Mesenchymal stem cell (in vitro differentiated cells and primary cell): ENCODE results near the gene CACNA2D3.

Experiments
- DNase-seq: peaks from one replicate; pipeline ENCODE4 v3.0.0-alpha.2; 2013
- H2AFZ ChIP-seq: one replicate; pipeline ENCODE4 v1.6.1; 2013; ENCODE audit warnings: low read depth, mild to moderate bottlenecking, control low read depth, inconsistent platforms, low read length, moderate library complexity
- H2AK5ac ChIP-seq: 2 replicates; pipeline ENCODE4 v1.6.1; 2013; ENCODE audit warnings: low read length, moderate library complexity, mild to moderate bottlenecking, inconsistent platforms; ENCODE audit not compliant: severe bottlenecking
- H2BK120ac ChIP-seq: one replicate; pipeline ENCODE4 v1.6.1; 2013; ENCODE audit warnings: low read depth, mild to moderate bottlenecking, inconsistent platforms, low read length, moderate library complexity
- H2BK12ac ChIP-seq, 2 experiments: one replicate each; pipeline ENCODE4 v1.6.1; 2013; ENCODE audit warnings: inconsistent platforms in 2 of 2, low read length in 2 of 2, mild to moderate bottlenecking in 2 of 2, moderate library complexity in 2 of 2, control low read depth in 1 of 2
- H2BK15ac ChIP-seq: one replicate; pipeline ENCODE4 v1.6.1; 2013; ENCODE audit warnings: mild to moderate bottlenecking, low read depth, inconsistent platforms; ENCODE audit not compliant: poor library complexity, severe bottlenecking
- H2BK5ac ChIP-seq: 2 replicates; pipeline ENCODE4 v1.6.1; 2013; ENCODE audit warnings: low read depth, mild to moderate bottlenecking, low read length, control low read depth, inconsistent platforms; ENCODE audit not compliant: poor library complexity, severe bottlenecking
- H3K14ac ChIP-seq, 2 experiments: one replicate each; pipeline ENCODE4 v1.6.1; 2013; ENCODE audit warnings: inconsistent platforms in 2 of 2, low read length in 2 of 2, control low read depth in 1 of 2, mild to moderate bottlenecking in 1 of 2, moderate library complexity in 1 of 2
- H3K18ac ChIP-seq, 2 experiments: one replicate each; pipeline ENCODE4 v1.6.1; 2013; ENCODE audit warnings: inconsistent platforms in 2 of 2, low read length in 2 of 2, control low read depth in 1 of 2, low read depth in 1 of 2, mild to moderate bottlenecking in 1 of 2
- H3K23ac ChIP-seq, 2 experiments: one replicate each; pipeline ENCODE4 v1.6.1; 2013; ENCODE audit warnings: inconsistent platforms in 2 of 2, low read length in 2 of 2, mild to moderate bottlenecking in 2 of 2, moderate library complexity in 2 of 2, control low read depth in 1 of 2
- H3K27ac ChIP-seq: 2 replicates; pipeline ENCODE4 v1.5.1; 2013; ENCODE audit warnings: mild to moderate bottlenecking, moderate library complexity, low read length, control low read depth, inconsistent platforms; ENCODE audit not compliant: poor library complexity, severe bottlenecking
- H3K27me3 ChIP-seq, 2 experiments: 2 replicates each; pipeline versions ENCODE4 v1.6.1 to v1.7.0; 2013; ENCODE audit warnings: low read length in 2 of 2, mild to moderate bottlenecking in 2 of 2, moderate library complexity in 2 of 2, control low read depth in 1 of 2, inconsistent platforms in 1 of 2; ENCODE audit not compliant: control insufficient read depth in 1 of 2, insufficient read depth in 1 of 2
- H3K36me3 ChIP-seq, 2 experiments: 2 replicates each; pipeline versions ENCODE4 v1.6.1 to v1.7.0; 2013; ENCODE audit warnings: low read length in 2 of 2, control low read depth in 1 of 2, inconsistent platforms in 1 of 2, low read depth in 1 of 2, mild to moderate bottlenecking in 1 of 2; ENCODE audit not compliant: insufficient read depth in 2 of 2, control insufficient read depth in 1 of 2
- H3K4ac ChIP-seq, 2 experiments: one replicate each; pipeline ENCODE4 v1.6.1; 2013; ENCODE audit warnings: inconsistent platforms in 2 of 2, low read length in 2 of 2, mild to moderate bottlenecking in 2 of 2, moderate library complexity in 2 of 2, control low read depth in 1 of 2, low read depth in 1 of 2
- H3K4me1 ChIP-seq: 2 replicates; pipeline ENCODE4 v1.6.1; 2013; ENCODE audit warnings: low read depth, low read length, control low read depth; ENCODE audit not compliant: control insufficient read depth, insufficient read depth
- H3K4me2 ChIP-seq: 2 replicates; pipeline ENCODE4 v1.6.1; 2013; ENCODE audit warnings: low read length, mild to moderate bottlenecking, inconsistent platforms; ENCODE audit not compliant: poor library complexity, severe bottlenecking
- H3K4me3 ChIP-seq, 2 experiments: 2 replicates each; pipeline versions ENCODE4 v1.5.1 to v1.7.0; 2013; ENCODE audit warnings: low read length in 2 of 2, mild to moderate bottlenecking in 2 of 2, control low read depth in 1 of 2, low read depth in 1 of 2; ENCODE audit not compliant: insufficient read depth in 1 of 2
- H3K79me1 ChIP-seq: replicated peaks from 2 replicates; pipeline ENCODE4 v1.6.1; 2013; ENCODE audit warnings: mild to moderate bottlenecking, control low read depth, low read length, inconsistent platforms; ENCODE audit not compliant: poor library complexity, severe bottlenecking
- H3K9ac ChIP-seq: 2 replicates; pipeline ENCODE4 v1.7.0; 2013; ENCODE audit warnings: mild to moderate bottlenecking, low read length, moderate library complexity
- H3K9me3 ChIP-seq: 2 replicates; pipeline ENCODE4 v1.7.0; 2013; ENCODE audit warnings: mild to moderate bottlenecking, low read length; ENCODE audit not compliant: control insufficient read depth
- H4K8ac ChIP-seq: one replicate; pipeline ENCODE4 v1.6.1; 2013; ENCODE audit warnings: inconsistent platforms, mild to moderate bottlenecking, low read length, moderate library complexity
- H4K91ac ChIP-seq: one replicate; pipeline ENCODE4 v1.6.1; 2013; ENCODE audit warnings: mild to moderate bottlenecking, low read length, inconsistent platforms
- WGBS: methylation state at CpG from one replicate; pipeline ENCODE4 v1.1.7; 2013; ENCODE audit warnings: mixed read lengths; 5-methylcytosine and 5-hydroxymethylcytosine counted together

Gene CACNA2D3

GRCh38 chr3:54083921-54084320 lies 38.4 kb upstream of the CACNA2D3 start:
- H3K9me3 ChIP-seq = no peaks in the 10 kb centered on the region
- no peak overlapping the region for H3K4me2 ChIP-seq
- H3K14ac ChIP-seq = no peak overlapping the region
- no peak overlapping the region for H2BK5ac ChIP-seq
- no peak overlapping the region for H4K91ac ChIP-seq
- no peak overlapping the region for H3K9ac ChIP-seq
- no peak overlapping the region for H2AFZ ChIP-seq
- no peak overlapping the region for H2AK5ac ChIP-seq
- no peak overlapping the region for H3K23ac ChIP-seq
- H3K4me1 ChIP-seq = peaks cover 2% of the 10 kb centered on the region
- WGBS = 68% methylated on average over 3 of the region's 4 CpGs
- no peak overlapping the region for H4K8ac ChIP-seq
- no peaks in the 10 kb centered on the region for H3K79me1 ChIP-seq
- peaks cover 17 to 55% of the 10 kb centered on the region in 2 experiments for H3K27me3 ChIP-seq
- no peak overlapping the region for H3K4me3 ChIP-seq
- H3K36me3 ChIP-seq = no peaks in the 10 kb centered on the region
- H2BK15ac ChIP-seq = no peak overlapping the region
- no peak for DNase-seq
- no peak overlapping the region for H2BK12ac ChIP-seq
- no peak overlapping the region for H2BK120ac ChIP-seq
- no peak overlapping the region for H3K4ac ChIP-seq
- no peak overlapping the region for H3K18ac ChIP-seq
- no peak overlapping the region for H3K27ac ChIP-seq

- no peak overlapping the region for H2BK15ac ChIP-seq
- H3K4me2 ChIP-seq = no peak overlapping the region
- H2AFZ ChIP-seq = no peak overlapping the region
- no peak overlapping the region for H3K23ac ChIP-seq
- H3K4ac ChIP-seq = no peak overlapping the region
- no peaks in the 10 kb centered on the region for H3K9me3 ChIP-seq
- no peaks in the 10 kb centered on the region for H3K36me3 ChIP-seq
- H3K27ac ChIP-seq = no peak overlapping the region
- no peak overlapping the region for H3K18ac ChIP-seq
- no peak overlapping the region for H3K14ac ChIP-seq
- H3K79me1 ChIP-seq = no peaks in the 10 kb centered on the region
- H3K4me3 ChIP-seq = no peak overlapping the region
- H3K4me1 ChIP-seq = peaks cover 2% of the 10 kb centered on the region
- H3K9ac ChIP-seq = no peak overlapping the region
- WGBS = 58% methylated on average over 4 of the region's 6 CpGs
- no peak overlapping the region for H2BK12ac ChIP-seq
- no peak overlapping the region for H2BK5ac ChIP-seq
- H4K8ac ChIP-seq = no peak overlapping the region
- H2AK5ac ChIP-seq = no peak overlapping the region
- peaks cover 17 to 43% of the 10 kb centered on the region in 2 experiments for H3K27me3 ChIP-seq
- DNase-seq = no peak
- H4K91ac ChIP-seq = no peak overlapping the region
- H2BK120ac ChIP-seq = no peak overlapping the region
These were observed 36.4 kb upstream of the CACNA2D3 start for GRCh38 chr3:54085936-54086335.

GRCh38 chr3:54086652-54087405 lies 35.5 kb upstream of the CACNA2D3 start:
- H3K14ac ChIP-seq = no peak overlapping the region
- no peak overlapping the region for H4K91ac ChIP-seq
- no peak overlapping the region for H2BK5ac ChIP-seq
- H4K8ac ChIP-seq = no peak overlapping the region
- H3K4me3 ChIP-seq = no peak overlapping the region
- WGBS = 77% methylated on average over 8 of the region's 8 CpGs
- no peak overlapping the region for H3K4ac ChIP-seq
- no peak overlapping the region for H3K4me2 ChIP-seq
- H3K9ac ChIP-seq = no peak overlapping the region
- no peak overlapping the region for H2AK5ac ChIP-seq
- H3K27me3 ChIP-seq = peaks cover 17 to 43% of the 10 kb centered on the region in 2 experiments
- H3K9me3 ChIP-seq = no peaks in the 10 kb centered on the region
- no peak for DNase-seq
- no peak overlapping the region for H2BK15ac ChIP-seq
- H3K18ac ChIP-seq = no peak overlapping the region
- H2BK120ac ChIP-seq = no peak overlapping the region
- no peak overlapping the region for H2AFZ ChIP-seq
- no peaks in the 10 kb centered on the region for H3K36me3 ChIP-seq
- H3K27ac ChIP-seq = no peak overlapping the region
- no peak overlapping the region for H3K23ac ChIP-seq
- no peaks in the 10 kb centered on the region for H3K79me1 ChIP-seq
- peaks cover 2% of the 10 kb centered on the region for H3K4me1 ChIP-seq
- H2BK12ac ChIP-seq = no peak overlapping the region

- Histone ChIP-seq H3K4me2 (no peak overlapping the region), H3K9me3 (no peaks in the 10 kb centered on the region), H3K4me3 (peak overlapping the region in 1 of 2 experiments; percentile 49), H3K79me1 (no peaks in the 10 kb centered on the region), H4K8ac (no peak overlapping the region), H2BK120ac (no peak overlapping the region), H2AK5ac (no peak overlapping the region), H3K4me1 (peaks cover 2% of the 10 kb centered on the region), H3K23ac (no peak overlapping the region), H2BK12ac (no peak overlapping the region), H2AFZ (no peak overlapping the region), H3K18ac (no peak overlapping the region), H3K14ac (no peak overlapping the region), H2BK5ac (no peak overlapping the region), H3K36me3 (no peaks in the 10 kb centered on the region), H4K91ac (no peak overlapping the region), H3K27me3 (peaks cover 17 to 40% of the 10 kb centered on the region in 2 experiments), H3K4ac (no peak overlapping the region), H3K9ac (peak overlapping the region; percentile 18), H2BK15ac (no peak overlapping the region), H3K27ac (no peak overlapping the region)
- WGBS = 30% methylated on average over 54 of the region's 54 CpGs
- no peak for DNase-seq
These were observed 34.6 kb upstream of the CACNA2D3 start for GRCh38 chr3:54087581-54088410.
